Keratinocyte (primary cell): ENCODE results near the gene TRAF1.

Experiments
- EZH2 ChIP-seq: IDR thresholded peaks from one replicate; pipeline ENCODE4 v1.6.1; 2012; ENCODE audit warnings: inconsistent platforms, mild to moderate bottlenecking, low read length, moderate library complexity
- TF ChIP-seq, protein P1 (sequence below), 3 experiments: IDR thresholded peaks in 1 of 3; conservative IDR thresholded peaks in 1 of 3; optimal IDR thresholded peaks in 1 of 3; 2 replicates in 2 of 3; 3 replicates in 1 of 3; pipeline versions ENCODE3 to v1.5.1; 2011; ENCODE audit warnings: low read length in 3 of 3, mild to moderate bottlenecking in 3 of 3, moderate library complexity in 2 of 3, control low read depth in 1 of 3, inconsistent platforms in 1 of 3; ENCODE audit not compliant: insufficient read depth in 2 of 3; ENCODE audit errors: extremely low read depth in 1 of 3

DNA sequence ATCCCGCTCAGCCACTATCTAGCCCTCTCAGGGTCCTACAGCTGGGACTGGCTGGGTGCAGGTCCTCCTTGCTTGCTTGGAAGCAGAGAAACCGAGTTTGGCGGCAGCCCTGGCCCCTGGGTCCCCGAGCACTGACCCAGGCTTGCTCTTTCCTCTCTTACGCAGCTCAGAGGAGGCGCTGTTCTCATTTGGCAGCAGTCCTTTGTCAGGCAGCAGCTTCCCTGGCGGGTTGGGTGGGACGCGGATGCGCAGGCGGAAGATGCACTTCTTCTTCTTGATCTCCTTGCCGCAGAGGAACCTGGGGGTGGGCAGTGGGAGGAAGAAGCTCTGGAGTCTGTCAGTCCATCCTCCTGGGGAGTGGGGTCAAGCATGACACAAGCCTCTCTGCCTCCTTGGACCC, 64.1 kb downstream of the TRAF1 start:
- TF ChIP-seq, protein P1, sequence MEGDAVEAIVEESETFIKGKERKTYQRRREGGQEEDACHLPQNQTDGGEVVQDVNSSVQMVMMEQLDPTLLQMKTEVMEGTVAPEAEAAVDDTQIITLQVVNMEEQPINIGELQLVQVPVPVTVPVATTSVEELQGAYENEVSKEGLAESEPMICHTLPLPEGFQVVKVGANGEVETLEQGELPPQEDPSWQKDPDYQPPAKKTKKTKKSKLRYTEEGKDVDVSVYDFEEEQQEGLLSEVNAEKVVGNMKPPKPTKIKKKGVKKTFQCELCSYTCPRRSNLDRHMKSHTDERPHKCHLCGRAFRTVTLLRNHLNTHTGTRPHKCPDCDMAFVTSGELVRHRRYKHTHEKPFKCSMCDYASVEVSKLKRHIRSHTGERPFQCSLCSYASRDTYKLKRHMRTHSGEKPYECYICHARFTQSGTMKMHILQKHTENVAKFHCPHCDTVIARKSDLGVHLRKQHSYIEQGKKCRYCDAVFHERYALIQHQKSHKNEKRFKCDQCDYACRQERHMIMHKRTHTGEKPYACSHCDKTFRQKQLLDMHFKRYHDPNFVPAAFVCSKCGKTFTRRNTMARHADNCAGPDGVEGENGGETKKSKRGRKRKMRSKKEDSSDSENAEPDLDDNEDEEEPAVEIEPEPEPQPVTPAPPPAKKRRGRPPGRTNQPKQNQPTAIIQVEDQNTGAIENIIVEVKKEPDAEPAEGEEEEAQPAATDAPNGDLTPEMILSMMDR (optimal IDR thresholded peaks at IDR 0.05 in 1 of 3, IDR thresholded peaks at IDR 0.05 in 1 of 3, conservative IDR thresholded peaks at IDR 0.05 in 1 of 3; ENCODE audit: extremely low read depth in 1 of 3, insufficient read depth in 2 of 3, low read length in 3 of 3): no peak
- TF ChIP-seq EZH2: no peak
